ENCODE results near the gene CSNK1A1. TPM values are rescaled to one million over a fixed set of nuclear protein-coding genes. Genes with fewer than 3 reads are reported as not detected.
A peak's percentile ranks its signal among the peaks of the same experiment; 100 is the strongest.

The CSNK1A1 gene
- total RNA-seq, 1 donor from 2014 or later = 282 TPM

DNA sequence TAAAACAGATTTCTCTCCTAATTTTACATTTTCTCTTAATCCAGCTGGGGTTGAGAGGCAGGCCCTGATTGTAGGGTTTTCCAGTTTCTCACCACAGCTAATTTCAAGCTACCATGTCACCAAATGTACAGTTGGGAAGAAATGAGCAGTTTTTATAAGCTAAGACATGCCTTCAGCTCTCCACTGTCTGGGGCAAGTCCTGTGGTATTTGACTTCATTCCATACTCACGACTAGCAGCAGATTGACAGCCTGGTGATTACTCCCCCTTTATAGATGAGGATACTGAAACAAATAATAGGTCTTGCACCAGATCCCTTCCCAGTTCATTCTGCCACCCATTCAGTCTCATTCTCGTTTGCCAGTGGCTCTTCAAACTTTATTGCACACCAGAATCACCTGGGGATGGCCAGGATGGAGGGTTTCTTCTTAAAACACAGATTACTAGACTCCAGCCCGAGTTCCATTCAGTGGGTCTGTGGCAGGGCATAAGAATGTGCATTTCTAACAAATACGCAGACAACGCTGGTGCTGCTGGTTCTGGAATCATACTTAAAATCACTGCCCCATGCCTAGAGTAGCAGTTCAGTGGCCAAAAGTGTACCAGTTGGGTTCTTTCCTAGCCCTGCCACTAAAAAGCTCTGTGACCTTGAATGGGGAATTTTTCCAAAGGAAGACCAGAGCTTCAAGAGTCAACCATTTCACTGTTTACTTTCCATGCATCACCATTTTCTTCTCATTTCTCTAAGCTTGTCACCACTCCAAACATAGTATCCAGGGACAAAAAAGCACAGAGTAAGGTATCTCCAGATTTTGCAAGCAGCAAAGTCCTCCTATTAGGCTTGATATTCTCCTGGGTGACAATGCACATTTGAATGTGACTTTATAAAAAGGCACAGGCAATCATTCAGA lies 64.3 kb downstream of the CSNK1A1 start:
- peaks cover 57% of the 10 kb centered on the region for H3K4me1 Mint-ChIP-seq (ENCODE audit: unreplicated experiment)
- no peaks in the 10 kb centered on the region for H3K27me3 Mint-ChIP-seq (ENCODE audit: unreplicated experiment)
- H3K36me3 Mint-ChIP-seq (ENCODE audit: unreplicated experiment) = peaks cover 2% of the 10 kb centered on the region
- no peak overlapping the region for H3K4me3 Mint-ChIP-seq (ENCODE audit: unreplicated experiment)
- DNase-seq (ENCODE audit: extremely low spot score, unreplicated experiment) = no peak
- H3K9me3 Mint-ChIP-seq (ENCODE audit: unreplicated experiment) = no peaks in the 10 kb centered on the region
- TF ChIP-seq, protein P1, sequence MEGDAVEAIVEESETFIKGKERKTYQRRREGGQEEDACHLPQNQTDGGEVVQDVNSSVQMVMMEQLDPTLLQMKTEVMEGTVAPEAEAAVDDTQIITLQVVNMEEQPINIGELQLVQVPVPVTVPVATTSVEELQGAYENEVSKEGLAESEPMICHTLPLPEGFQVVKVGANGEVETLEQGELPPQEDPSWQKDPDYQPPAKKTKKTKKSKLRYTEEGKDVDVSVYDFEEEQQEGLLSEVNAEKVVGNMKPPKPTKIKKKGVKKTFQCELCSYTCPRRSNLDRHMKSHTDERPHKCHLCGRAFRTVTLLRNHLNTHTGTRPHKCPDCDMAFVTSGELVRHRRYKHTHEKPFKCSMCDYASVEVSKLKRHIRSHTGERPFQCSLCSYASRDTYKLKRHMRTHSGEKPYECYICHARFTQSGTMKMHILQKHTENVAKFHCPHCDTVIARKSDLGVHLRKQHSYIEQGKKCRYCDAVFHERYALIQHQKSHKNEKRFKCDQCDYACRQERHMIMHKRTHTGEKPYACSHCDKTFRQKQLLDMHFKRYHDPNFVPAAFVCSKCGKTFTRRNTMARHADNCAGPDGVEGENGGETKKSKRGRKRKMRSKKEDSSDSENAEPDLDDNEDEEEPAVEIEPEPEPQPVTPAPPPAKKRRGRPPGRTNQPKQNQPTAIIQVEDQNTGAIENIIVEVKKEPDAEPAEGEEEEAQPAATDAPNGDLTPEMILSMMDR (IDR thresholded peaks at IDR 0.05) = no peak
- H3K27ac Mint-ChIP-seq (ENCODE audit: unreplicated experiment) = peak overlapping the region; percentile 94

DNA sequence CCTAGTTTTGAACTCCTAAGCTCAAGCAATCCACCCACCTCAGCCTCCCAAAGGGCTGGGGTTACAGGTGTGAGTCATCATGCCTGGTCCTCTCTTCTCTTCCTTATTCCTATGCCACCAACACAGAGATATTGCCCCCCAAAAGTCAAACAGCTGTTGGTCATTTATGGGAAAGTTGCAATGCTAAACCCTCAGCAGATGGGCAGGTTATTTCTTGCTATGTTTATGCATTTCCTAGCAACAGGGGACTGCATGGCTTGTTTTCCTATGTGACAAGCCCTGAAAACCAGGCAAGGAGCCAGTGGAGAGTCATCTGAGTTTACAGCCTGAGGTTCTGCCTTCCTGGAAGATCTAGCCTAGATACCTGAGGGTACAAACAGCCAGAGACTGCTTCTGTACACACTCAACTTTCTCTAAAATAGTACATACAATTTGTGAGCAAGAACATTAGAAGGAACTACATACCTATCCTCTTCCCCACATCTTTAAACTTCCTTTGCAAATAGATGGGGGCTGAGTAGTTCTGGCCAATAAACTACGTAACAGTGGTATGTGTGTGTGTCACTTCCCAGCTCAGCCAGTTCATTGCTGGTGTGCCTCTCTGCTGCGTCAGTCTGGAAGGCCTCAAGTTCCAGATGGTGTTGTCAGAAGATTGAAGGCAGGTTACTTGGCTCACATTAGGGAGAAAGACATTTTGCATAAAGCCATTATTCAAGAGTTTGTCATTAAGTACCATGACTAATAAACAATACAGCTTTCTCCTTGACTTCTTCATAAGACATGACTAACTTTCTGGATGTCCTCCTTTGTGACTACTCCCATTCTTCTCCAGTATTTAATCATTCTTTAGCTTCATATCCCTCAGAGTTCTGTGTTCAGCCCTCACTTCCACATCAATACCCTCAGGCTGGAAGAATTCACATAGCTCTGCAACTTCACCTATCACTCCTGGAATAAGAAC lies 65.3 kb downstream of the CSNK1A1 start:
- TF ChIP-seq, protein P1 (IDR thresholded peaks at IDR 0.05) = no peak
- Mint-ChIP-seq H3K4me1 (ENCODE audit: unreplicated experiment) (peaks cover 52% of the 10 kb centered on the region), H3K36me3 (ENCODE audit: unreplicated experiment) (no peaks in the 10 kb centered on the region), H3K27ac (ENCODE audit: unreplicated experiment) (peak overlapping the region; percentile 94), H3K27me3 (ENCODE audit: unreplicated experiment) (no peaks in the 10 kb centered on the region), H3K9me3 (ENCODE audit: unreplicated experiment) (no peaks in the 10 kb centered on the region), H3K4me3 (ENCODE audit: unreplicated experiment) (no peak overlapping the region)
- peak; percentile 87 for DNase-seq (ENCODE audit: extremely low spot score, unreplicated experiment)

DNA sequence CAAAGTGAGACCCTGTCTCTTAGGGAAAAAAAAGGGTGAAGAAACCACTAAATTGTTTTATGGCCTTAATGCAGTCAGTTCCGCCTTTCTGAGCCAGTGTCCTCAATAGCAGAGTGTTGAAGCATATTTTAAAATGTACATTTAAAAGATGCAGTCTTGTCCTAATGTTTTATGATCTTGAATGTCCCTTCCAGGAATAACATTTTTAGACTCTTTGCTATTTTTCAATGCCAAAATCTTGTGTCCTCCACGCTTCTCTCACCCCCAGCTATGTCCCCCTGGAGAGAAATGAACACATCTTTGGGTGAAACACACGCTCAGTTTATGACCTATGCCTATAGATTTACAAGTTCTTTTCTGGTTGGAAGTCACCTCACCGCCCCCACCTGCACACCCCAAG lies 69.8 kb downstream of the CSNK1A1 start:
- H3K9me3 Mint-ChIP-seq (ENCODE audit: unreplicated experiment) = no peaks in the 10 kb centered on the region
- no peaks in the 10 kb centered on the region for H3K36me3 Mint-ChIP-seq (ENCODE audit: unreplicated experiment)
- peak; percentile 8 for DNase-seq (ENCODE audit: extremely low spot score, unreplicated experiment)
- H3K27ac Mint-ChIP-seq (ENCODE audit: unreplicated experiment) = no peak overlapping the region
- peaks cover 14% of the 10 kb centered on the region for H3K4me1 Mint-ChIP-seq (ENCODE audit: unreplicated experiment)
- no peak overlapping the region for H3K4me3 Mint-ChIP-seq (ENCODE audit: unreplicated experiment)
- no peaks in the 10 kb centered on the region for H3K27me3 Mint-ChIP-seq (ENCODE audit: unreplicated experiment)
- TF ChIP-seq, protein P1 (IDR thresholded peaks at IDR 0.05) = no peak

DNA sequence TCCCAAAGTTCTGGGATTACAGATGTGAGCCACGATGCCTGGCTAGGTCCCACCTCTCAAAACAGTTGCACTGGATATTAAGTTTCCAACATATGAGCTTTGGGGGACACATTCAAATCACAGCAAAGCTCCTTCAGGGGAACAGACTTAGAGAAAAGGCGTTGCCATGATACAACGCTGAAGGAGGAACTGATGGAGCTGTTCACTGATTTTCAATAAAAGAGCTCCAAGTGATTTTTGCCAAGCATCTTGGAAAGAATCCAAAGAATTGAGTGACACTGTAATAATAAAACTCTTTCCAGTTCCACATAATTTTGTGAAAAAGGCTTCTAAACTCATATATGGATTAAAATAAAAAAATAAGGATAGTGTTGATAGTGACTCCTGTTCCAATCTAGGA lies 72.5 kb downstream of the CSNK1A1 start:
- no peaks in the 10 kb centered on the region for H3K27me3 Mint-ChIP-seq (ENCODE audit: unreplicated experiment)
- H3K9me3 Mint-ChIP-seq (ENCODE audit: unreplicated experiment) = no peaks in the 10 kb centered on the region
- H3K4me1 Mint-ChIP-seq (ENCODE audit: unreplicated experiment) = peaks cover 4% of the 10 kb centered on the region
- TF ChIP-seq, protein P1 (IDR thresholded peaks at IDR 0.05) = no peak
- no peaks in the 10 kb centered on the region for H3K36me3 Mint-ChIP-seq (ENCODE audit: unreplicated experiment)
- no peak overlapping the region for H3K27ac Mint-ChIP-seq (ENCODE audit: unreplicated experiment)
- H3K4me3 Mint-ChIP-seq (ENCODE audit: unreplicated experiment) = no peak overlapping the region
- DNase-seq (ENCODE audit: extremely low spot score, unreplicated experiment) = no peak

Data from osteocyte (in vitro differentiated cells).